ENCODE data around the gene KRT15. TPM values are rescaled to one million over a fixed set of nuclear protein-coding genes. Genes with fewer than 3 reads are reported as not detected.

Gene KRT15
- total RNA-seq, 2 donors from 2014 or later: 5.8 to 20.0 TPM

DNA sequence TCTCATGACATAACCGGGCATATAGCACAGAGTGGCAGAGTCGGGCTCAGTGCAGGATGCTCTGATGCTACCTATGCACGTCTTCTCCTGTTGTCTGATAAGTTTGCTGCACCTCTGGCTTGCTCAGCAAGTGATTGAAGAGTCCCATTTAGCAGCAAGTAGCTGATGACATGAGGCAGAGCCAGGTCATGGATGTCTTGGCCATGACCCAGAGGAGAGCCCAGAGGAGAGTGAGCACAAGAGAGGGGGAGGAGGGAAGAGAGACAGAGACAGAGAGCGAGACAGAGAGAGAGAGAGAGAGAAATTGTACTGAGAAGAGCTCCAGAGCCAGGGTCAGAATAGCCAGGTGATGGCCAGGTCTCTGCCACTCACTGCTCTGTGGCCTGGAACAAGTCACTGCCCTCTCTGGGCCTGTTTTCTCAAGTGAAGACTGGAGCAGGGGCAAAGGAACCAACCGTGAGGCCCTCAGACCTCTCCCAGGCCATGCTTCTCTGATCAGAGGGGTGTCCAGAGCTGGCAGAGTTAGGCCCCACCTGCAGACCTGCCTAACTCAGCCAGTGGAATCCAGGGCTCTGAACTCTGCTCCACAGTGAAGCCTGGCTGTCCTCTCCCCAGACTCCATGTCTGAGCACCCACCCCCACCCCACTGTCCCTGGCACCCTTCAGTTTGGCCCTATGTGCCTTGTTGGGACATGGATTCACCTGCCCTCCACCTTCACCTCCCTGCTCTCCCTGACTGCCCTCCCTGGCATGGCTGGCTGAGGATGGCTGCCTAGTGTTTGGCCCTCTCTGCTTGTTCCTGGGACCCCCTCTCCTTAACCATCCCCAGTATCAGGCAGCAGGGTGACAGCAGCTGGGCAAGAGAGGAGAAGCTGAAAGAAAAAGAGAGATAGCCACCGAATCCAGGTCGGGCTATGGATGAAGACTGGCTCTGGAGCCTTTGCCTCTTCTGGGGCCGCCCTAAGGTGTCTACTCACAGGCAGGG is 33.5 kb downstream of the KRT15 start:
- Histone ChIP-seq H3K27me3 (no peaks in the 10 kb centered on the region), H3K4me1 (no peaks in the 10 kb centered on the region), H3K4me3 (no peak overlapping the region), H3K27ac (no peak overlapping the region), H3K36me3 (no peaks in the 10 kb centered on the region), H3K9ac (ENCODE audit: low read depth in 2 of 2, low read length in 2 of 2) (no peak overlapping the region), H3K9me3 (no peaks in the 10 kb centered on the region)
- intact Hi-C loops (cut with DNase I): loop anchor here (5.0 to 10.0 kb wide), 2 partner anchors 62 to 160 kb away; no protein-coding TSS in a partner anchor
- TF ChIP-seq, protein P1, sequence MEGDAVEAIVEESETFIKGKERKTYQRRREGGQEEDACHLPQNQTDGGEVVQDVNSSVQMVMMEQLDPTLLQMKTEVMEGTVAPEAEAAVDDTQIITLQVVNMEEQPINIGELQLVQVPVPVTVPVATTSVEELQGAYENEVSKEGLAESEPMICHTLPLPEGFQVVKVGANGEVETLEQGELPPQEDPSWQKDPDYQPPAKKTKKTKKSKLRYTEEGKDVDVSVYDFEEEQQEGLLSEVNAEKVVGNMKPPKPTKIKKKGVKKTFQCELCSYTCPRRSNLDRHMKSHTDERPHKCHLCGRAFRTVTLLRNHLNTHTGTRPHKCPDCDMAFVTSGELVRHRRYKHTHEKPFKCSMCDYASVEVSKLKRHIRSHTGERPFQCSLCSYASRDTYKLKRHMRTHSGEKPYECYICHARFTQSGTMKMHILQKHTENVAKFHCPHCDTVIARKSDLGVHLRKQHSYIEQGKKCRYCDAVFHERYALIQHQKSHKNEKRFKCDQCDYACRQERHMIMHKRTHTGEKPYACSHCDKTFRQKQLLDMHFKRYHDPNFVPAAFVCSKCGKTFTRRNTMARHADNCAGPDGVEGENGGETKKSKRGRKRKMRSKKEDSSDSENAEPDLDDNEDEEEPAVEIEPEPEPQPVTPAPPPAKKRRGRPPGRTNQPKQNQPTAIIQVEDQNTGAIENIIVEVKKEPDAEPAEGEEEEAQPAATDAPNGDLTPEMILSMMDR (IDR thresholded peaks at IDR 0.05): no peak
- DNase-seq: no peak

DNA sequence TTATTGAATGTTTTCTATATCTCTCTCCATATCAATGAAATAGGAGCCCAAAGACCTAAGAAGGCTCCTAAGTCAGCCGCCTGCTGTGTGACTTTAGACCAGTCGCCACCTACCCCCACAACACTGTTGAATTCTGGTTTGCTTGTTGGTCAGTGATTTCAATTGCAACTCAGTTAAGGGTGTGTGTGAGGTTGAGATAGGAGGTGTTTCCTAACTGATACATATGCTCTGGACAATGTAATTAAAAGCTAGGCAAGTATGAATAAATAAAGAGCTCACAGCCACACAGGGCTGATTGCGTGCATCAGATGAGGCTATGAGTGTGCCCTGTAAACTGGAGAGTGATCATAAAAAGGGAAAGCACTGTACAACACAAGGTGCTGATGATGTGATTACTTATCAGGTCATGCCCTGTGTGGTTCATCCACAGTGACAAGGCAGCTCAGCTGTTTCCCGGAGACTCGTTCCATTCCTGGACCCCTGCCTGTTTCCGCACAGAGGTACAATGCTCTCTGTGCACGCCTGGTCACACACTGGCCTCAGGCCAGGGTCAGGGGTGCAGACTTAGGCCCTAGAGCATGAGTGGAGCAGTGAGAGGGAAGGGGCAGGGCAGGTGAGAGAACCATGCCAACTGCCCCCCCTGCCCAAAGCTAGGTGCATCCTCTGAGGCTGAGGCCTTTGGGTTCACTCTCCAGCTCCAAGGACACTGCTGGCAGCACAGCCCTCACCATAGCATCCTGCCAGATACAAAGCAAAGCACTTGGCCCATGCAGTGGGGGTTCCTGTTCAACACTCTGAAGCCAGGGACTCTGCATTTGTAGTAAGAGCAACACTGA is 34.5 kb downstream of the KRT15 start:
- H3K9ac ChIP-seq (ENCODE audit: low read depth in 2 of 2, low read length in 2 of 2): no peak overlapping the region
- H3K27me3 ChIP-seq: no peaks in the 10 kb centered on the region
- H3K9me3 ChIP-seq: no peaks in the 10 kb centered on the region
- H3K4me3 ChIP-seq: no peak overlapping the region
- TF ChIP-seq, protein P1 (IDR thresholded peaks at IDR 0.05): no peak
- DNase-seq: no peak
- no peaks in the 10 kb centered on the region for H3K36me3 ChIP-seq
- H3K27ac ChIP-seq: no peak overlapping the region
- no peaks in the 10 kb centered on the region for H3K4me1 ChIP-seq
- intact Hi-C loops (cut with DNase I): loop anchor here (10.0 kb wide), 1 partner anchor 161 kb away; no protein-coding TSS in a partner anchor

DNA sequence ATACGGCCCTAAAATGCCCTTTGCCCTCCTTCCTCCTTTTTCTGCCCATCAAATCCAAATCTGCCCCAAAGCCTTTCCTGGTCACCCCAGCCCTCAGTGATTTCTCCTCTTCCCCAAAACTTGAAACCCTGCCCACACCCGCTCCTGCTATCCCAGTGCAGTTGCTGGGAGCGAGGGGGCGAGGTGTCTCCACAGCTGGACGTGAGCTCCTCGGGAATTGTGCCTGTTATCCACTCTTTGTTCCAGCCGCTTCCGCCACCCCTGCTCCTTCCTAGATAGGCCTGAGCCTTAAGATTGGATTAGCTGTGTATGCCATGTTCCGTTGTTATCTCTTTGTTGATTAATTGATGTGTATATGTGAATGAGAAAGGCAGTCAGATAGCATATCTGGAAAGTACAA is 35.2 kb downstream of the KRT15 start:
- no peak overlapping the region for H3K4me3 ChIP-seq
- H3K27ac ChIP-seq: no peak overlapping the region
- TF ChIP-seq, protein P1 (IDR thresholded peaks at IDR 0.05): no peak
- intact Hi-C loops (cut with DNase I): loop anchor here (10.0 kb wide), 1 partner anchor 161 kb away; no protein-coding TSS in a partner anchor
- H3K36me3 ChIP-seq: no peaks in the 10 kb centered on the region
- no peaks in the 10 kb centered on the region for H3K4me1 ChIP-seq
- no peak overlapping the region for H3K9ac ChIP-seq (ENCODE audit: low read depth in 2 of 2, low read length in 2 of 2)
- no peak for DNase-seq
- H3K9me3 ChIP-seq: no peaks in the 10 kb centered on the region
- H3K27me3 ChIP-seq: no peaks in the 10 kb centered on the region

DNA sequence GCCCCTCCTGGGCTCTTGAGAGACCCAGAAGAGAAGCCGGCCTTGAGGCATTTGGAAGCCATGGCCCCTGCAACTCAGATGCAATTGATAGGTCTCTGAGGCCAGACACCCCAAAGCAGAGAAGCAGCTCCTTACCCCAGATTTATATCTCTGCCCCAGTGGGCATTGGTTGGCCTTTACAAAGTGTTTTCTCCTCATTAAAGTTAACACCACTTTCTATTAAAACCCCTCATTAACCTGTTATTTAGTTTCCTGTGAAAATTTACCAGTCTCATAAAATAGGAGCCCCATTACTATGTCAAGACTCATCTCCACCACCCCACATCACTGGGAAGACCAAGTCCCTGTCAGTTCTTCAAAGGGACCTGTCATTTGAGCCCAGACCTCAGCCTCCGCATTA is 37.7 kb downstream of the KRT15 start, which contains the start of gene KRT35:
TSS of gene KRT35 (minus strand) at position 116 of the 400 bp plus-strand sequence. CDS start at position 62, 54 bp downstream.
- intact Hi-C loops (cut with DNase I): loop anchor here (10.0 kb wide), 1 partner anchor 164 kb away; no protein-coding TSS in a partner anchor
- TF ChIP-seq, protein P1 (IDR thresholded peaks at IDR 0.05): no peak

DNA sequence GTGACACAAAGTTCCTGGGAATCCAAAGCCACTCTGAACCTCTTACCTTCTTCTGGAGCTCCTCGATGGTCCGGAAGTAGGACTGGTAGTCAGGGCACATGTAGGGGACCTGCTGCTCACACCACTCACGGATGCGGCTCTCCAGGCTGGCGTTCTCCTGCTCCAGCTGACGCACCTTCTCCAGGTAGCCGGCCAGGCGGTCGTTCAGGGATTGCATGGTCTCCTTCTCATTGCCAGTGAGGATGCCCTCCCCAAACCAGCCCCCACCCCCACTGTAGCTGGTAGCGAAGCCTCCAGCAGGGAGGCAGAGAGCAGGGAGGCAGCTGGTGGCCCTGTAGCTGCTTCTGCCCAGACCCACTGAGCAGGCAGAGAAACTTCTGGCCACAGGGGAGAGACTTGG is 38.1 kb downstream of the KRT15 start:
- H3K4me3 ChIP-seq: no peak overlapping the region
- intact Hi-C loops (cut with DNase I): loop anchor here (10.0 kb wide), 1 partner anchor 164 kb away; no protein-coding TSS in a partner anchor
- no peaks in the 10 kb centered on the region for H3K4me1 ChIP-seq
- H3K9me3 ChIP-seq: no peaks in the 10 kb centered on the region
- no peak overlapping the region for H3K9ac ChIP-seq (ENCODE audit: low read depth in 2 of 2, low read length in 2 of 2)
- H3K36me3 ChIP-seq: no peaks in the 10 kb centered on the region
- no peak overlapping the region for H3K27ac ChIP-seq
- TF ChIP-seq, protein P1 (IDR thresholded peaks at IDR 0.05): no peak
- no peak for DNase-seq
- no peaks in the 10 kb centered on the region for H3K27me3 ChIP-seq

More for the DNA sequence above, 37.7 kb downstream of the KRT15 start, which contains the start of gene KRT35:
- H3K27ac ChIP-seq: no peak within 1 kb of the TSS
- H3K9ac ChIP-seq (ENCODE audit: low read depth in 2 of 2, low read length in 2 of 2): no peak within 1 kb of the TSS
- no peaks in the 10 kb centered on the region for H3K9me3 ChIP-seq
- H3K4me3 ChIP-seq: no peak within 1 kb of the TSS
- H3K27me3 ChIP-seq: no peaks in the 10 kb centered on the region
- no peaks in the 10 kb centered on the region for H3K36me3 ChIP-seq
- H3K4me1 ChIP-seq: no peaks in the 10 kb centered on the region
- DNase-seq: no peak

All from colonic mucosa (tissue), 4 donors.